Hepatocyte (in vitro differentiated cells): ENCODE measurements around the gene ADGRD1. TPM values are rescaled to one million over a fixed set of nuclear protein-coding genes. Genes with fewer than 3 reads are reported as not detected.

Experiments used
- DNase-seq: peaks from one replicate; pipeline ENCODE4 v3.0.0-alpha.2; 2016; ENCODE audit warnings: low spot score
- H2AFZ ChIP-seq: fragments of 200-600 bp; sonication (generic); 2 replicates; pipeline ENCODE4 v1.6.0; 2016; ENCODE audit warnings: antibody characterized with exemption, mild to moderate bottlenecking
- H3K27ac ChIP-seq: fragments of 200-600 bp; sonication (generic); 2 replicates; pipeline ENCODE4 v1.5.1; 2016; ENCODE audit warnings: mild to moderate bottlenecking
- H3K27me3 ChIP-seq: fragments of 200-600 bp; sonication (generic); 2 replicates; pipeline ENCODE4 v1.6.1; 2016
- H3K36me3 ChIP-seq: fragments of 200-600 bp; sonication (generic); replicated peaks from 2 replicates; pipeline ENCODE4 v1.5.1; 2016; ENCODE audit warnings: low read depth; ENCODE audit not compliant: insufficient read depth
- H3K4me1 ChIP-seq: fragments of 200-600 bp; sonication (generic); 2 replicates; pipeline ENCODE4 v1.5.1; 2016; ENCODE audit warnings: mild to moderate bottlenecking, moderate library complexity; ENCODE audit not compliant: insufficient read depth
- H3K4me2 ChIP-seq: fragments of 200-600 bp; sonication (generic); 2 replicates; pipeline ENCODE4 v1.6.0; 2016
- H3K4me3 ChIP-seq: fragments of 200-600 bp; sonication (generic); 2 replicates; pipeline ENCODE4 v1.5.1; 2016; ENCODE audit warnings: mild to moderate bottlenecking
- H3K79me2 ChIP-seq: fragments of 200-600 bp; sonication (generic); 2 replicates; pipeline ENCODE4 v1.6.0; 2017; ENCODE audit warnings: mild to moderate bottlenecking
- H3K9me2 ChIP-seq: fragments of 200-600 bp; sonication (generic); replicated peaks from 2 replicates; pipeline ENCODE4 v1.6.0; 2017; ENCODE audit warnings: mild to moderate bottlenecking; ENCODE audit not compliant: insufficient read depth
- H3K9me3 ChIP-seq: fragments of 200-600 bp; sonication (generic); 2 replicates; pipeline ENCODE4 v1.5.1; 2016; ENCODE audit warnings: low read depth, mild to moderate bottlenecking
- H4K20me1 ChIP-seq: fragments of 200-600 bp; sonication (generic); 2 replicates; pipeline ENCODE4 v1.6.0; 2016; ENCODE audit warnings: mild to moderate bottlenecking; ENCODE audit not compliant: insufficient read depth, poor library complexity, severe bottlenecking
- CTCF ChIP-seq: fragments of 200-600 bp; sonication (generic); IDR thresholded peaks from 2 replicates; pipeline ENCODE4 v1.5.1; 2016; ENCODE audit warnings: antibody characterized with exemption, mild to moderate bottlenecking; ENCODE audit not compliant: poor library complexity
- EZH2 ChIP-seq: fragments of 200-600 bp; sonication (generic); IDR thresholded peaks from 2 replicates; pipeline ENCODE4 v1.6.1; 2016; ENCODE audit warnings: antibody characterized with exemption, mild to moderate bottlenecking, borderline replicate concordance
- EZH2phosphoT487 ChIP-seq: fragments of 200-600 bp; sonication (generic); IDR thresholded peaks from one replicate; pipeline ENCODE4 v1.6.1; 2018; ENCODE audit warnings: antibody characterized with exemption, mild to moderate bottlenecking, low read depth, moderate library complexity; ENCODE audit not compliant: unreplicated experiment, severe bottlenecking
- WGBS: methylation state at CpG from one replicate; pipeline ENCODE4 v1.1.6; 2016; ENCODE audit warnings: low lambda C conversion rate; ENCODE audit errors: missing lambda C conversion rate; 5-methylcytosine and 5-hydroxymethylcytosine counted together
- polyA plus RNA-seq: library from polyadenylated mRNA; unstranded; fragments of >200 nt; fragmentation: Nextera tagmentation; extraction: Ambion mirVana; gene quantifications from 2 replicates; pipeline ENCODE4 v1.2.1, GENCODE V29; 2016
- total RNA-seq: library from RNA; depleted of rRNA; stranded (reverse); fragments of >200 nt; gene quantifications from 2 replicates; pipeline ENCODE4 v1.2.3, GENCODE V29; 2014

Gene ADGRD1
- total and polyA plus RNA-seq, 2 experiments from 2014 or later = 18.1 to 18.5 TPM

- no peaks in the 10 kb centered on the region for H3K9me2 ChIP-seq
- no peak overlapping the region for H3K27ac ChIP-seq
- peaks cover 25% of the 10 kb centered on the region for H3K4me1 ChIP-seq
- no peak overlapping the region for H2AFZ ChIP-seq
- H4K20me1 ChIP-seq = no peaks in the 10 kb centered on the region
- TF ChIP-seq EZH2 (no peak), CTCF (no peak), EZH2phosphoT487 (no peak)
- H3K9me3 ChIP-seq = no peaks in the 10 kb centered on the region
- no peak for DNase-seq
- H3K79me2 ChIP-seq = no peaks in the 10 kb centered on the region
- no peaks in the 10 kb centered on the region for H3K27me3 ChIP-seq
- no peak overlapping the region for H3K4me2 ChIP-seq
- WGBS = 75% methylated on average over 18 of the region's 18 CpGs
- no peak overlapping the region for H3K4me3 ChIP-seq
- H3K36me3 ChIP-seq = no peaks in the 10 kb centered on the region
These were observed 161.4 kb downstream of the ADGRD1 start for GRCh38 chr12:131114942-131115584.

GRCh38 chr12:131115766-131116467 lies 162.2 kb downstream of the ADGRD1 start:
- Histone ChIP-seq H3K4me1 (peaks cover 25% of the 10 kb centered on the region), H3K27ac (no peak overlapping the region), H3K9me2 (no peaks in the 10 kb centered on the region), H2AFZ (no peak overlapping the region), H3K9me3 (no peaks in the 10 kb centered on the region), H3K36me3 (no peaks in the 10 kb centered on the region), H3K4me2 (no peak overlapping the region), H3K79me2 (no peaks in the 10 kb centered on the region), H3K27me3 (no peaks in the 10 kb centered on the region), H3K4me3 (no peak overlapping the region), H4K20me1 (no peaks in the 10 kb centered on the region)
- WGBS = 93% methylated on average over 8 of the region's 8 CpGs
- no peak for TF ChIP-seq CTCF
- DNase-seq = no peak

- Histone ChIP-seq H3K27me3 (no peaks in the 10 kb centered on the region), H3K27ac (no peak overlapping the region), H3K4me3 (no peak overlapping the region), H2AFZ (no peak overlapping the region), H3K36me3 (no peaks in the 10 kb centered on the region), H3K4me2 (peak overlapping the region; percentile 9), H4K20me1 (no peaks in the 10 kb centered on the region), H3K79me2 (no peaks in the 10 kb centered on the region), H3K4me1 (peaks cover 25% of the 10 kb centered on the region), H3K9me3 (no peaks in the 10 kb centered on the region), H3K9me2 (no peaks in the 10 kb centered on the region)
- WGBS = 57% methylated on average over 14 of the region's 15 CpGs
- peak; percentile 46 for DNase-seq
- no peak for TF ChIP-seq EZH2phosphoT487
- peak; percentile 50 for TF ChIP-seq CTCF
These were observed 162.9 kb downstream of the ADGRD1 start for GRCh38 chr12:131116468-131117117.
